RWPE2 (cell line): ENCODE results near the gene DTL.

Source experiments
- ATAC-seq: fragments of 200-7000 bp; cut with Tn5 transposase; 3 replicates; pipeline ENCODE4 v1.9.1; 2021; ENCODE audit warnings: low read depth
- DNase-seq: peaks from one replicate; pipeline ENCODE4 v3.0.0-alpha.2; 2020; ENCODE audit warnings: low spot score
- H3K27ac ChIP-seq: fragments of 450-650 bp; 2 replicates; pipeline ENCODE4 v1.5.1; 2017; ENCODE audit warnings: mild to moderate bottlenecking; ENCODE audit not compliant: poor library complexity, severe bottlenecking
- H3K27me3 ChIP-seq: fragments of 250-450 bp; sonication (Bioruptor Pico); 2 replicates; pipeline ENCODE4 v1.5.1; 2021; ENCODE audit warnings: mild to moderate bottlenecking, moderate library complexity; ENCODE audit not compliant: insufficient read depth, poor library complexity, severe bottlenecking
- H3K36me3 ChIP-seq: fragments of 250-450 bp; sonication (Bioruptor Pico); 2 replicates; pipeline ENCODE4 v1.5.1; 2020; ENCODE audit warnings: low read depth, mild to moderate bottlenecking, moderate library complexity
- H3K4me1 ChIP-seq: fragments of 250-450 bp; sonication (Bioruptor Pico); 2 replicates; pipeline ENCODE4 v1.5.1; 2021; ENCODE audit warnings: mild to moderate bottlenecking, moderate library complexity; ENCODE audit not compliant: insufficient read depth, poor library complexity, severe bottlenecking
- H3K4me3 ChIP-seq: fragments of 250-450 bp; sonication (Bioruptor Pico); 2 replicates; pipeline ENCODE4 v1.5.1; 2021; ENCODE audit warnings: mild to moderate bottlenecking, moderate library complexity; ENCODE audit not compliant: severe bottlenecking
- H3K9me3 ChIP-seq: fragments of 250-450 bp; sonication (Bioruptor Pico); 2 replicates; pipeline ENCODE4 v1.5.1; 2021; ENCODE audit warnings: mild to moderate bottlenecking, moderate library complexity; ENCODE audit not compliant: severe bottlenecking
- CTCF ChIP-seq: fragments of 450-650 bp; IDR thresholded peaks from one replicate; pipeline ENCODE4 v1.5.1; 2017; ENCODE audit warnings: mild to moderate bottlenecking, moderate library complexity; ENCODE audit not compliant: poor library complexity, severe bottlenecking

The DTL gene

GRCh38 chr1:212067787-212068186 lies 32.2 kb downstream of the DTL start:
- no peaks in the 10 kb centered on the region for H3K4me1 ChIP-seq
- H3K27ac ChIP-seq = no peak overlapping the region
- ATAC-seq (no peak), DNase-seq (no peak)
- H3K36me3 ChIP-seq = peaks cover 53% of the 10 kb centered on the region
- TF ChIP-seq CTCF = no peak
- no peaks in the 10 kb centered on the region for H3K27me3 ChIP-seq
- no peaks in the 10 kb centered on the region for H3K9me3 ChIP-seq
- no peak overlapping the region for H3K4me3 ChIP-seq

GRCh38 chr1:212070720-212071302 lies 35.3 kb downstream of the DTL start:
- Histone ChIP-seq H3K27ac (no peak overlapping the region), H3K4me1 (no peaks in the 10 kb centered on the region), H3K27me3 (no peaks in the 10 kb centered on the region), H3K9me3 (no peaks in the 10 kb centered on the region), H3K4me3 (no peak overlapping the region), H3K36me3 (peaks cover 48% of the 10 kb centered on the region)
- DNase-seq (no peak), ATAC-seq (no peak)
- TF ChIP-seq CTCF = peak; percentile 33

- Histone ChIP-seq H3K9me3 (no peaks in the 10 kb centered on the region), H3K27me3 (no peaks in the 10 kb centered on the region), H3K4me3 (no peak overlapping the region), H3K27ac (no peak overlapping the region), H3K4me1 (no peaks in the 10 kb centered on the region), H3K36me3 (peaks cover 44% of the 10 kb centered on the region)
- no peak for ATAC-seq
- DNase-seq = no peak
- TF ChIP-seq CTCF = no peak
Observed at GRCh38 chr1:212072047-212072446, 36.5 kb downstream of the DTL start.

GRCh38 chr1:212073490-212073889 lies 37.9 kb downstream of the DTL start:
- Histone ChIP-seq H3K4me3 (no peak overlapping the region), H3K27ac (no peak overlapping the region), H3K4me1 (no peaks in the 10 kb centered on the region), H3K27me3 (no peaks in the 10 kb centered on the region), H3K36me3 (peaks cover 46% of the 10 kb centered on the region), H3K9me3 (no peaks in the 10 kb centered on the region)
- ATAC-seq = no peak
- DNase-seq = no peak
- TF ChIP-seq CTCF = no peak

GRCh38 chr1:212074313-212074712 lies 38.8 kb downstream of the DTL start:
- no peaks in the 10 kb centered on the region for H3K4me1 ChIP-seq
- H3K9me3 ChIP-seq = no peaks in the 10 kb centered on the region
- H3K4me3 ChIP-seq = no peak overlapping the region
- H3K27ac ChIP-seq = no peak overlapping the region
- DNase-seq (no peak), ATAC-seq (no peak)
- H3K36me3 ChIP-seq = peaks cover 51% of the 10 kb centered on the region
- H3K27me3 ChIP-seq = no peaks in the 10 kb centered on the region
- TF ChIP-seq CTCF = no peak
